Smooth muscle cell of the coronary artery (primary cell): ENCODE measurements around the gene GDAP1L1. TPM values are rescaled to one million over a fixed set of nuclear protein-coding genes. Genes with fewer than 3 reads are reported as not detected.

Experiments used
- total RNA-seq: library from RNA; depleted of rRNA; stranded (reverse); fragments of >200 nt; gene quantifications from 2 replicates; pipeline ENCODE4 v1.2.3, GENCODE V29; 2014; ENCODE audit warnings: low replicate concordance

The GDAP1L1 gene
- total RNA-seq = not detected in 2 replicates

GRCh38 chr20:44247131-44247571 lies at the start of gene GDAP1L1:
Gene GDAP1L1, plus strand, starts transcription at chr20:44247308. Its CDS starts 27 bp downstream, at chr20:44247335.

GRCh38 chr20:44210406-44211176 lies 36.5 kb upstream of the GDAP1L1 start, which contains the start of gene OSER1:
Gene OSER1, minus strand, starts transcription at chr20:44210771. Its CDS starts 3,814 bp downstream, at chr20:44206957.

GRCh38 chr20:44310664-44311639 lies 63.8 kb downstream of the GDAP1L1 start, which contains the start of gene FITM2:
Gene FITM2, minus strand, starts transcription at chr20:44311202. Its CDS starts 54 bp downstream, at chr20:44311148.

Other genes starting within 250 kb of the GDAP1L1 start
- gene JPH2, start 60.1 kb upstream of the GDAP1L1 start, total RNA-seq = 0.23 and 1.1 TPM in 2 replicates
- gene OSER1, start 36.5 kb upstream of the GDAP1L1 start, total RNA-seq = 27.2 and 45.3 TPM in 2 replicates
- gene FITM2, start 63.9 kb downstream of the GDAP1L1 start, total RNA-seq = 4.8 and 5.0 TPM in 2 replicates
- gene R3HDML, start 89.7 kb downstream of the GDAP1L1 start, total RNA-seq = not detected in 2 replicates
- not detected in 2 replicates for gene HNF4A, start 108.4 kb downstream of the GDAP1L1 start, total RNA-seq
- gene TTPAL, start 228.6 kb downstream of the GDAP1L1 start, total RNA-seq = 3.4 and 9.2 TPM in 2 replicates